Kidney (tissue), 14 donors: ENCODE results near the gene ZNF837. TPM values are rescaled to one million over a fixed set of nuclear protein-coding genes. Genes with fewer than 3 reads are reported as not detected.
A peak's percentile ranks its signal among the peaks of the same experiment; 100 is the strongest.

Source experiments
- DNase-seq, 5 donors: peaks; one replicate each; pipeline ENCODE4 v3.0.0-alpha.2; 2013 to 2020
- FAIRE-seq: peaks from 2 replicates; lab custom pipeline; 2012; peaks lifted over from hg19 to GRCh38; lab: Jason Lieb, UNC
- H3K27ac ChIP-seq, 2 donors: one replicate each; pipeline ENCODE4 v1.7.0; 2013; ENCODE audit warnings: low read depth in 2 of 2, low read length in 2 of 2, inconsistent platforms in 1 of 2
- H3K27me3 ChIP-seq: one replicate; pipeline ENCODE4 v1.7.1; 2013; ENCODE audit warnings: low read length, inconsistent platforms; ENCODE audit not compliant: control insufficient read depth, insufficient read depth
- H3K36me3 ChIP-seq, 3 donors: one replicate each; pipeline versions ENCODE4 v1.7.0 to v1.7.1; 2013; ENCODE audit warnings: low read length in 3 of 3, control low read depth in 1 of 3, inconsistent platforms in 1 of 3; ENCODE audit not compliant: insufficient read depth in 3 of 3, control insufficient read depth in 2 of 3
- H3K4me1 ChIP-seq, 3 donors: one replicate each; pipeline versions ENCODE4 v1.7.0 to v1.7.1; 2013; ENCODE audit warnings: low read length in 3 of 3, inconsistent platforms in 1 of 3, low read depth in 1 of 3; ENCODE audit not compliant: control insufficient read depth in 2 of 3, insufficient read depth in 2 of 3
- H3K4me3 ChIP-seq, 3 donors: one replicate each; pipeline versions ENCODE4 v1.7.0 to v1.8.1; 2013; ENCODE audit warnings: low read length in 3 of 3, control low read depth in 1 of 3, inconsistent platforms in 1 of 3
- H3K9ac ChIP-seq, 3 donors: one replicate each; pipeline versions ENCODE4 v1.7.0 to v1.7.1; 2013; ENCODE audit warnings: low read length in 3 of 3, control low read depth in 1 of 3, inconsistent platforms in 1 of 3
- H3K9me3 ChIP-seq, 3 donors: one replicate each; pipeline versions ENCODE4 v1.7.0 to v1.7.1; 2013; ENCODE audit warnings: low read length in 3 of 3, control low read depth in 1 of 3, inconsistent platforms in 1 of 3; ENCODE audit not compliant: control insufficient read depth in 2 of 3, insufficient read depth in 1 of 3
- intact Hi-C: fragments of 100-400 bp; cut with DNase I; formaldehyde crosslinking; loops from one replicate; pipeline ENCODE4 v1.11.1; 2022
- polyA plus RNA-seq: library from polyadenylated mRNA; stranded (reverse); fragments of 350-450 nt; fragmentation: Illumina TruSeq; extraction: RNeasy Lipid Tissue Mini Kit (QIAGEN cat#74804); gene quantifications from one replicate; pipeline ENCODE4 v1.2.3, GENCODE V29; 2014; ENCODE audit warnings: low read depth, low replicate concordance; ENCODE audit not compliant: insufficient read depth
- total RNA-seq: library from RNA; stranded (reverse); fragmentation: NEBNext Ultra II Directional; extraction: Animal tissue kit (Norgen Biotek cat#: 25700); gene quantifications from one replicate; pipeline ENCODE4 v1.2.1, GENCODE V29; 2021
- TF ChIP-seq, protein P1 (sequence below): IDR thresholded peaks from 3 replicates; pipeline ENCODE4 v1.5.1; 2012; ENCODE audit warnings: mild to moderate bottlenecking, moderate library complexity, borderline replicate concordance; ENCODE audit not compliant: insufficient read depth; ENCODE audit errors: extremely low read depth
- donor health status: control.
- donor health status: control.
- donor health status: control.
- donor health status: control.
- donor health status: control.
- donor health status: DM: yes; HTN: yes; CAD: no.
- donor health status: Normal renal cell carcinoma (clear cell type).

Gene ZNF837
- total and polyA plus RNA-seq, 2 donors from 2014 or later: 3.6 to 5.0 TPM

DNA sequence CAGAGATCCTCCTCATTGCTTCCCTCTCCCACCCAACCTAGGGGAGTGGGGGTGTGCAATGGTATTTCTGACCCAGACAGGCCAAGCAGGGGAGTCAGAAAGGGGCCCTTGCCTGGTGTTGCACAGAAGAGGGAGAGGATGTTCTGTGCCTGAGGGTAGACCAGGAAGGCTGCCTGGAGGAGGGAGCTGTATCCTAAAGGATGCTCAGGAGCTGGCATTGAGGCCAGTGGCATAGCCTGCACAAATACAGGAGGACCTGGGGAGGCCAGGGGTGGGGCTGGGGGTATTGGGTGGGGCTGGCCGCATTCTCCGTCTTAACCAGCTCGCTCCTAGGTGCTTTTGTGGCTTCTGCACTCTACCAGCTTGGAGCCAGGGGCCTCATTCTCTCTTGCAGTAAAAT lies 19.1 kb upstream of the ZNF837 start:
- peaks cover 0 to 13% (median 10%) of the 10 kb centered on the region in 3 donors for H3K4me1 ChIP-seq
- TF ChIP-seq, protein P1, sequence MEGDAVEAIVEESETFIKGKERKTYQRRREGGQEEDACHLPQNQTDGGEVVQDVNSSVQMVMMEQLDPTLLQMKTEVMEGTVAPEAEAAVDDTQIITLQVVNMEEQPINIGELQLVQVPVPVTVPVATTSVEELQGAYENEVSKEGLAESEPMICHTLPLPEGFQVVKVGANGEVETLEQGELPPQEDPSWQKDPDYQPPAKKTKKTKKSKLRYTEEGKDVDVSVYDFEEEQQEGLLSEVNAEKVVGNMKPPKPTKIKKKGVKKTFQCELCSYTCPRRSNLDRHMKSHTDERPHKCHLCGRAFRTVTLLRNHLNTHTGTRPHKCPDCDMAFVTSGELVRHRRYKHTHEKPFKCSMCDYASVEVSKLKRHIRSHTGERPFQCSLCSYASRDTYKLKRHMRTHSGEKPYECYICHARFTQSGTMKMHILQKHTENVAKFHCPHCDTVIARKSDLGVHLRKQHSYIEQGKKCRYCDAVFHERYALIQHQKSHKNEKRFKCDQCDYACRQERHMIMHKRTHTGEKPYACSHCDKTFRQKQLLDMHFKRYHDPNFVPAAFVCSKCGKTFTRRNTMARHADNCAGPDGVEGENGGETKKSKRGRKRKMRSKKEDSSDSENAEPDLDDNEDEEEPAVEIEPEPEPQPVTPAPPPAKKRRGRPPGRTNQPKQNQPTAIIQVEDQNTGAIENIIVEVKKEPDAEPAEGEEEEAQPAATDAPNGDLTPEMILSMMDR: no peak
- peaks cover 0 to 2% (median 0%) of the 10 kb centered on the region in 3 donors for H3K36me3 ChIP-seq
- peaks cover 2% of the 10 kb centered on the region for H3K27me3 ChIP-seq
- no peak overlapping the region for H3K9ac ChIP-seq
- DNase-seq (peak in 1 of 5 donors; percentile 37), FAIRE-seq (no peak)
- H3K27ac ChIP-seq: no peak overlapping the region
- H3K4me3 ChIP-seq: no peak overlapping the region
- no peaks in the 10 kb centered on the region for H3K9me3 ChIP-seq
- intact Hi-C loops: no loop called here

DNA sequence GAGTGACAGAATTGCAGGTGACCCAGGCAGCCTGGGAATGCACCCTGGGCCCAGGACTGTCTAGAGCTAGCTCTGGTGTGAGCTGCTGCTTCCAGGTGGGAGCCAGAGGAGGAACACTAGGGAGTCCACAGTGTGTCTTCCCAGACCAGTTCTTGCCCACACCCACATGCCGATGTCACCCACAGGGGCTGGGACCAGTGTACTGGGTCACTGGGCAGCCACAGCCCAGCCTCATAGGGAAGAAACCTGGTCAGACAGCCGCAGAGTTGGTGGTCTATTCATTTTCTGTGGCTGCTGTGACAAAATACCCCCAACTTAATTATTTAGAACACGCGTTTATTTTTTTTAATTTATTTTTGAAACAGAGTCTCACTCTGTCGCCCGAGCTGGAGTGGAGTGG lies 17.7 kb upstream of the ZNF837 start:
- no peak overlapping the region for H3K9ac ChIP-seq
- H3K9me3 ChIP-seq: no peaks in the 10 kb centered on the region
- no peak overlapping the region for H3K27ac ChIP-seq
- no peak for FAIRE-seq
- TF ChIP-seq, protein P1: no peak
- H3K4me1 ChIP-seq: peaks cover 0 to 13% (median 10%) of the 10 kb centered on the region in 3 donors
- DNase-seq: peak in 1 of 5 donors; percentile 34
- peaks cover 2% of the 10 kb centered on the region for H3K27me3 ChIP-seq
- no peak overlapping the region for H3K4me3 ChIP-seq
- intact Hi-C loops: no loop called here
- H3K36me3 ChIP-seq: peaks cover 0 to 9% (median 9%) of the 10 kb centered on the region in 3 donors

DNA sequence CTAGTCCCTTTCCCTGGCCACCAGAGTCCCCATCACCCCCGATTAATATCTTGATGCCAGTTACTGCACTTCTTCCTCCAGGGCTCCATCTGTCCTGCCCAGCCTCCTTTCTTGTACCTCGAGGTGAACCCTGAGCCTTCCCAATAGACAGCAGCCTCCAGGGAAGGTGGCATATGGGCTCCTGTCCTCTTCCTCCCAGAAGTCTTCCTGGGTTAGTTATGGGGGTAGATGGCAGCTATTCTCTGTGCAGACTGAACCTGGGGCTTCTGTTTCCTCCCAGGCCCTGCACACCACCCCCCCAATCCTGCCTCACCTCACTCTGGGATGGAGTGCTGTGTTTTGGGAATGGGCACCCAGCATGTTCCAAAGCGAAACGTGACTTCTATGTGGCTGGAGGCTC lies 17.3 kb upstream of the ZNF837 start:
- TF ChIP-seq, protein P1: no peak
- no peak overlapping the region for H3K27ac ChIP-seq
- intact Hi-C loops: no loop called here
- peaks cover 0 to 14% (median 9%) of the 10 kb centered on the region in 3 donors for H3K36me3 ChIP-seq
- no peaks in the 10 kb centered on the region for H3K9me3 ChIP-seq
- peak in 1 of 5 donors; percentile 13 for DNase-seq
- FAIRE-seq: no peak
- H3K9ac ChIP-seq: no peak overlapping the region
- no peak overlapping the region for H3K4me3 ChIP-seq
- H3K27me3 ChIP-seq: peaks cover 2% of the 10 kb centered on the region
- H3K4me1 ChIP-seq: peaks cover 0 to 13% (median 10%) of the 10 kb centered on the region in 3 donors
